Parathyroid adenoma (tissue), 2 donors: ENCODE data around the gene SERTM2.

ENCODE experiments used
- H2AFZ ChIP-seq: fragments of 300-600 bp; sonication (generic); one replicate; pipeline ENCODE4 v1.7.0; 2017; ENCODE audit warnings: antibody characterized with exemption, mild to moderate bottlenecking
- H3K27ac ChIP-seq: fragments of 300-600 bp; sonication (generic); one replicate; pipeline ENCODE4 v1.7.0; 2017
- H3K27me3 ChIP-seq: fragments of 300-600 bp; sonication (generic); one replicate; pipeline ENCODE4 v1.7.0; 2017; ENCODE audit warnings: low read length; ENCODE audit not compliant: control insufficient read depth, insufficient read depth
- H3K36me3 ChIP-seq: fragments of 300-600 bp; sonication (generic); one replicate; pipeline ENCODE4 v1.7.0; 2017; ENCODE audit warnings: low read length; ENCODE audit not compliant: control insufficient read depth, insufficient read depth
- H3K4me1 ChIP-seq: fragments of 300-600 bp; sonication (generic); one replicate; pipeline ENCODE4 v1.7.0; 2017; ENCODE audit warnings: control low read depth
- H3K4me2 ChIP-seq: fragments of 300-600 bp; sonication (generic); one replicate; pipeline ENCODE4 v1.7.0; 2017; ENCODE audit warnings: low read length
- H3K4me3 ChIP-seq: fragments of 300-600 bp; sonication (generic); one replicate; pipeline ENCODE4 v1.7.0; 2017; ENCODE audit warnings: low read depth, low read length
- H3K79me2 ChIP-seq: fragments of 300-600 bp; sonication (generic); one replicate; pipeline ENCODE4 v1.7.0; 2017; ENCODE audit warnings: control low read depth
- H3K9ac ChIP-seq: fragments of 300-600 bp; sonication (generic); one replicate; pipeline ENCODE4 v1.7.0; 2017; ENCODE audit warnings: mild to moderate bottlenecking
- H3K9me3 ChIP-seq: fragments of 300-600 bp; sonication (generic); one replicate; pipeline ENCODE4 v1.7.0; 2017; ENCODE audit warnings: low read length; ENCODE audit not compliant: control insufficient read depth
- CTCF ChIP-seq: fragments of 300-600 bp; sonication (generic); IDR thresholded peaks from one replicate; pipeline ENCODE4 v1.7.0; 2017; ENCODE audit warnings: antibody characterized with exemption, mild to moderate bottlenecking
- donor health status: primary hyperparathyroidism.

Gene SERTM2

GRCh38 chrX:111511477-111511876, at the start of gene SERTM2:
Gene SERTM2, plus strand, starts transcription at chrX:111511645. Its CDS starts 7,213 bp downstream, at chrX:111518858.
- Histone ChIP-seq H3K4me1 (no peaks in the 10 kb centered on the region), H3K79me2 (no peaks in the 10 kb centered on the region), H3K9ac (no peak within 1 kb of the TSS), H3K9me3 (no peaks in the 10 kb centered on the region), H3K27ac (no peak within 1 kb of the TSS), H3K36me3 (no peaks in the 10 kb centered on the region), H3K4me3 (no peak within 1 kb of the TSS), H3K4me2 (no peak within 1 kb of the TSS), H2AFZ (no peak within 1 kb of the TSS), H3K27me3 (no peaks in the 10 kb centered on the region)
- no peak for TF ChIP-seq CTCF

GRCh38 chrX:111465669-111466068, 45.8 kb upstream of the SERTM2 start:
- H3K79me2 ChIP-seq: no peaks in the 10 kb centered on the region
- H2AFZ ChIP-seq: no peak overlapping the region
- H3K4me1 ChIP-seq: no peaks in the 10 kb centered on the region
- no peak overlapping the region for H3K4me3 ChIP-seq
- no peak overlapping the region for H3K4me2 ChIP-seq
- no peak overlapping the region for H3K9ac ChIP-seq
- no peaks in the 10 kb centered on the region for H3K27me3 ChIP-seq
- H3K9me3 ChIP-seq: no peaks in the 10 kb centered on the region
- H3K36me3 ChIP-seq: no peaks in the 10 kb centered on the region
- TF ChIP-seq CTCF: no peak
- no peak overlapping the region for H3K27ac ChIP-seq

DNA sequence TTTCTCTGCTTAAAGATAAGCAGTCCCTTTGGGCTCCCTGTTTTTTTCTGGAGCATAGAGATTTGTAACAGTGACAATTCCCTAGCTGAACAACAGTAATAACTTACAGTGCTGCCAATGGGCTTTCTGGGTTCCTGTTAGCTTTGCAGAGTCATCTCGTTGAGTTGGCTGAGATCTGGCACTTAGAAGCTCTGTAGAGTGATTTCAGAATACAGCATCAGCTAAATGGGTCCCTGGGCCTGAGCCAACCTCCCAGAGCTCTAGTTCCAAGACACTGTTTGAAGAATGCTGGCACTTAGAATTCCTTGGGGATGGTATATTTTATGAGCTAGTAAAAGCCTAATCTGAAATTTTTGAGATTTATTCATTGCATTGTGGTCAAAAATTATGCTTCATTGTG, 43.5 kb upstream of the SERTM2 start:
- H3K36me3 ChIP-seq: no peaks in the 10 kb centered on the region
- no peak overlapping the region for H3K27ac ChIP-seq
- H3K4me3 ChIP-seq: no peak overlapping the region
- H3K27me3 ChIP-seq: no peaks in the 10 kb centered on the region
- no peaks in the 10 kb centered on the region for H3K4me1 ChIP-seq
- no peaks in the 10 kb centered on the region for H3K79me2 ChIP-seq
- no peak overlapping the region for H3K9ac ChIP-seq
- no peak overlapping the region for H2AFZ ChIP-seq
- no peaks in the 10 kb centered on the region for H3K9me3 ChIP-seq
- H3K4me2 ChIP-seq: no peak overlapping the region
- TF ChIP-seq CTCF: no peak

- no peak overlapping the region for H3K27ac ChIP-seq
- no peak overlapping the region for H3K4me3 ChIP-seq
- TF ChIP-seq CTCF: no peak
- no peaks in the 10 kb centered on the region for H3K9me3 ChIP-seq
- H3K9ac ChIP-seq: no peak overlapping the region
- H3K36me3 ChIP-seq: no peaks in the 10 kb centered on the region
- no peak overlapping the region for H2AFZ ChIP-seq
- H3K79me2 ChIP-seq: no peaks in the 10 kb centered on the region
- H3K4me1 ChIP-seq: no peaks in the 10 kb centered on the region
- H3K27me3 ChIP-seq: no peaks in the 10 kb centered on the region
- no peak overlapping the region for H3K4me2 ChIP-seq
Measured at GRCh38 chrX:111470681-111471403, 40.6 kb upstream of the SERTM2 start.

GRCh38 chrX:111481896-111482295, 29.5 kb upstream of the SERTM2 start:
- no peak for TF ChIP-seq CTCF
- H3K27ac ChIP-seq: no peak overlapping the region
- H3K4me3 ChIP-seq: no peak overlapping the region
- H3K79me2 ChIP-seq: no peaks in the 10 kb centered on the region
- no peak overlapping the region for H3K4me2 ChIP-seq
- H3K27me3 ChIP-seq: no peaks in the 10 kb centered on the region
- H2AFZ ChIP-seq: no peak overlapping the region
- no peaks in the 10 kb centered on the region for H3K4me1 ChIP-seq
- no peak overlapping the region for H3K9ac ChIP-seq
- no peaks in the 10 kb centered on the region for H3K36me3 ChIP-seq
- H3K9me3 ChIP-seq: no peaks in the 10 kb centered on the region
